Type B pancreatic cell (in vitro differentiated cells): ENCODE data around the gene ADCY4. TPM values are rescaled to one million over a fixed set of nuclear protein-coding genes. Genes with fewer than 3 reads are reported as not detected.

ENCODE experiments used
- DNase-seq: peaks from one replicate; pipeline ENCODE4 v3.0.0; 2021; ENCODE audit warnings: mixed read lengths; ENCODE audit not compliant: unreplicated experiment; ENCODE audit errors: extremely low spot score
- H3K27ac Mint-ChIP-seq: 2 replicates; pipeline ENCODE4 v1.8.0; 2021; ENCODE audit warnings: mild to moderate bottlenecking, mixed read lengths
- H3K27me3 Mint-ChIP-seq: 2 replicates; pipeline ENCODE4 v1.8.0; 2021; ENCODE audit warnings: mixed read lengths
- H3K36me3 Mint-ChIP-seq: 2 replicates; pipeline ENCODE4 v1.8.0; 2021; ENCODE audit warnings: mixed read lengths
- H3K4me1 Mint-ChIP-seq: one replicate; pipeline ENCODE4 v1.8.0; 2021; ENCODE audit warnings: mixed read lengths; ENCODE audit not compliant: unreplicated experiment
- H3K4me3 Mint-ChIP-seq: 2 replicates; pipeline ENCODE4 v1.8.0; 2021; ENCODE audit warnings: mild to moderate bottlenecking, mixed read lengths
- H3K9me3 Mint-ChIP-seq: 2 replicates; pipeline ENCODE4 v1.8.0; 2021; ENCODE audit warnings: mixed read lengths
- CTCF ChIP-seq: fragments of 200-600 bp; sonication (generic); conservative IDR thresholded peaks from 2 replicates; pipeline ENCODE4 v1.5.0; 2021; ENCODE audit warnings: antibody characterized with exemption, mild to moderate bottlenecking
- total RNA-seq: library from RNA; stranded (reverse); gene quantifications from 2 replicates; pipeline ENCODE4 v1.2.1, GENCODE V29; 2021; ENCODE audit warnings: low replicate concordance

ADCY4 gene
- total RNA-seq, 1 donor from 2014 or later = 2.5 TPM

GRCh38 chr14:24365600-24366412 lies 30.9 kb upstream of the ADCY4 start:
- H3K36me3 Mint-ChIP-seq = no peaks in the 10 kb centered on the region
- H3K4me1 Mint-ChIP-seq = peaks cover 15% of the 10 kb centered on the region
- peak overlapping the region; percentile 99 for H3K27ac Mint-ChIP-seq
- H3K4me3 Mint-ChIP-seq = peak overlapping the region; percentile 95
- peak; percentile 91 for TF ChIP-seq CTCF
- peak; percentile 87 for DNase-seq
- no peaks in the 10 kb centered on the region for H3K9me3 Mint-ChIP-seq
- peaks cover 10% of the 10 kb centered on the region for H3K27me3 Mint-ChIP-seq

GRCh38 chr14:24364841-24365240 lies 30.0 kb upstream of the ADCY4 start:
- H3K4me1 Mint-ChIP-seq = peaks cover 15% of the 10 kb centered on the region
- no peaks in the 10 kb centered on the region for H3K36me3 Mint-ChIP-seq
- peaks cover 13% of the 10 kb centered on the region for H3K27me3 Mint-ChIP-seq
- no peak overlapping the region for H3K4me3 Mint-ChIP-seq
- H3K27ac Mint-ChIP-seq = no peak overlapping the region
- DNase-seq = no peak
- no peaks in the 10 kb centered on the region for H3K9me3 Mint-ChIP-seq
- TF ChIP-seq CTCF = no peak

GRCh38 chr14:24363401-24363800 lies 28.5 kb upstream of the ADCY4 start:
- H3K36me3 Mint-ChIP-seq = no peaks in the 10 kb centered on the region
- peaks cover 17% of the 10 kb centered on the region for H3K27me3 Mint-ChIP-seq
- H3K4me1 Mint-ChIP-seq = peaks cover 15% of the 10 kb centered on the region
- no peak for DNase-seq
- H3K27ac Mint-ChIP-seq = no peak overlapping the region
- H3K4me3 Mint-ChIP-seq = no peak overlapping the region
- no peak for TF ChIP-seq CTCF
- H3K9me3 Mint-ChIP-seq = no peaks in the 10 kb centered on the region

GRCh38 chr14:24362241-24362960 lies 27.5 kb upstream of the ADCY4 start:
- H3K4me3 Mint-ChIP-seq = no peak overlapping the region
- no peaks in the 10 kb centered on the region for H3K36me3 Mint-ChIP-seq
- no peak for TF ChIP-seq CTCF
- no peaks in the 10 kb centered on the region for H3K9me3 Mint-ChIP-seq
- H3K4me1 Mint-ChIP-seq = peaks cover 9% of the 10 kb centered on the region
- no peak for DNase-seq
- no peak overlapping the region for H3K27ac Mint-ChIP-seq
- peaks cover 18% of the 10 kb centered on the region for H3K27me3 Mint-ChIP-seq

- H3K9me3 Mint-ChIP-seq = no peaks in the 10 kb centered on the region
- DNase-seq = no peak
- no peaks in the 10 kb centered on the region for H3K36me3 Mint-ChIP-seq
- peaks cover 7% of the 10 kb centered on the region for H3K4me1 Mint-ChIP-seq
- TF ChIP-seq CTCF = no peak
- H3K27ac Mint-ChIP-seq = no peak overlapping the region
- H3K4me3 Mint-ChIP-seq = no peak overlapping the region
- H3K27me3 Mint-ChIP-seq = peaks cover 23% of the 10 kb centered on the region
Measured at GRCh38 chr14:24361326-24361725, 26.5 kb upstream of the ADCY4 start.
